Measurements from ENCODE around the gene HBS1L.

DNA sequence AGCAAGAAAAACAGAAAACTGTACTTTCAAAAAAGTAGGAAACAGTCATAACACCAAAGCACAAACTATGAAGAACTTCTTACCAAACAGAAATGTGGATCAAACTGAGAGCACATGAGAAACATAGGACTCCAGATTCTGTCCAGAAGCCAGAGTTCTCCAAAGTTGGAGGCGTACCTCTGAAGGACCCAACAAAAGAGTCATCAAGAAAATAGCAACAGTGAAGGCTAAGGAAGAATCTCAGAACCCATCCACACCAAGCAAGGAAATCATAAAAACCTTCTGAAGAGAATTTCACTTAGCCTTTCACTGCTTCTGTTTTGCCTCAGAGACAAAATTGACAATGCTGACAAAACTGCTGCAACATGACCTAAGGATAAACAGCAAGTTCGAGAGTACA, 29.4 kb downstream of the HBS1L start:
- TF ChIP-seq, protein P1, sequence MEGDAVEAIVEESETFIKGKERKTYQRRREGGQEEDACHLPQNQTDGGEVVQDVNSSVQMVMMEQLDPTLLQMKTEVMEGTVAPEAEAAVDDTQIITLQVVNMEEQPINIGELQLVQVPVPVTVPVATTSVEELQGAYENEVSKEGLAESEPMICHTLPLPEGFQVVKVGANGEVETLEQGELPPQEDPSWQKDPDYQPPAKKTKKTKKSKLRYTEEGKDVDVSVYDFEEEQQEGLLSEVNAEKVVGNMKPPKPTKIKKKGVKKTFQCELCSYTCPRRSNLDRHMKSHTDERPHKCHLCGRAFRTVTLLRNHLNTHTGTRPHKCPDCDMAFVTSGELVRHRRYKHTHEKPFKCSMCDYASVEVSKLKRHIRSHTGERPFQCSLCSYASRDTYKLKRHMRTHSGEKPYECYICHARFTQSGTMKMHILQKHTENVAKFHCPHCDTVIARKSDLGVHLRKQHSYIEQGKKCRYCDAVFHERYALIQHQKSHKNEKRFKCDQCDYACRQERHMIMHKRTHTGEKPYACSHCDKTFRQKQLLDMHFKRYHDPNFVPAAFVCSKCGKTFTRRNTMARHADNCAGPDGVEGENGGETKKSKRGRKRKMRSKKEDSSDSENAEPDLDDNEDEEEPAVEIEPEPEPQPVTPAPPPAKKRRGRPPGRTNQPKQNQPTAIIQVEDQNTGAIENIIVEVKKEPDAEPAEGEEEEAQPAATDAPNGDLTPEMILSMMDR (IDR thresholded peaks at IDR 0.05): no peak
- TF ChIP-seq POLR2A (IDR thresholded peaks at IDR 0.05): no peak
